HG02938 (cell line): ENCODE measurements around the gene DNMT3A.

Source experiments
- ATAC-seq: cut with Tn5 transposase; IDR thresholded peaks from one replicate; pipeline ENCODE4 v1.9.1; 2021; ENCODE audit warnings: mild to moderate bottlenecking, moderate library complexity; ENCODE audit not compliant: unreplicated experiment

DNMT3A gene

GRCh38 chr2:25262288-25262687 is 79.4 kb downstream of the DNMT3A start:
- ATAC-seq, result no peak

- ATAC-seq, result no peak
These were observed 82.0 kb downstream of the DNMT3A start for GRCh38 chr2:25259737-25260124.

- ATAC-seq, result no peak
These were observed 82.6 kb downstream of the DNMT3A start for GRCh38 chr2:25258847-25259736.

GRCh38 chr2:25257931-25258846 is 83.5 kb downstream of the DNMT3A start:
- ATAC-seq, result no peak

- ATAC-seq, result no peak
These were observed 84.6 kb downstream of the DNMT3A start for GRCh38 chr2:25257032-25257552.

GRCh38 chr2:25256488-25256875 is 85.2 kb downstream of the DNMT3A start:
- no peak for ATAC-seq

- ATAC-seq, result no peak
These were observed 85.8 kb downstream of the DNMT3A start for GRCh38 chr2:25255745-25256487.

GRCh38 chr2:25254961-25255360 is 86.8 kb downstream of the DNMT3A start:
- ATAC-seq, result no peak

GRCh38 chr2:25253153-25253626 is 88.5 kb downstream of the DNMT3A start:
- ATAC-seq, result no peak

- ATAC-seq, result no peak
These were observed 89.2 kb downstream of the DNMT3A start for GRCh38 chr2:25252291-25253152.

GRCh38 chr2:25251422-25252273 is 90.1 kb downstream of the DNMT3A start:
- no peak for ATAC-seq

- ATAC-seq, result no peak
These were observed 90.7 kb downstream of the DNMT3A start for GRCh38 chr2:25251071-25251421.

GRCh38 chr2:25250331-25251070 is 91.2 kb downstream of the DNMT3A start:
- no peak for ATAC-seq

GRCh38 chr2:25249785-25250184 is 91.9 kb downstream of the DNMT3A start:
- ATAC-seq, result no peak

- ATAC-seq, result no peak
These were observed 93.8 kb downstream of the DNMT3A start for GRCh38 chr2:25247792-25248512.

GRCh38 chr2:25246558-25247290 is 95.0 kb downstream of the DNMT3A start:
- no peak for ATAC-seq

- no peak for ATAC-seq
These were observed 95.7 kb downstream of the DNMT3A start for GRCh38 chr2:25246001-25246400.
